ENCODE measurements around the gene EXOC6. TPM values are rescaled to one million over a fixed set of nuclear protein-coding genes. Genes with fewer than 3 reads are reported as not detected.

EXOC6 gene
- total and polyA plus RNA-seq, 8 donors: 17.5 to 24.0 (median 19.8) TPM

DNA sequence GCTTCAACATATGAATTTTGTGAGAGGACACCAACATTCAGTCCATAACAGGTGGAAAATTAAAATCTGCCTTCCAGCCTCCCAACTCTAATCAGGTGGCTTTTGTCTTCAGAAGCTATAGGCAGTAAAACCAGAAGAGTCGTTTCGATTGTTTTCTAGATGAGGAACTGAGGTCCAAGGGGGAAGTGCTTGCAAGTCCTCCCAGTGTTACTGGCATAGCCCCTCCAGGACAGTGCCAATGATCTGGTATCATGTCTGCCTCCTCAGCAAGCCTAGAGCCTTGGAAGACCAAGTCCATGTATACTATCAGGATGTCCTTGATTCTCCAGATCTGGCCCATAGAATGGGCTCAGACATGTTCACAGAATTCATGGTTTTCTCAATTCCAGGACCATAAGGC, 242.3 kb downstream of the EXOC6 start:
- Histone ChIP-seq H3K4me1 (no peaks in the 10 kb centered on the region), H3K36me3 (no peaks in the 10 kb centered on the region), H3K27me3 (no peaks in the 10 kb centered on the region), H3K27ac (no peak overlapping the region), H3K9me3 (no peaks in the 10 kb centered on the region), H3K4me3 (no peak overlapping the region)
- DNase-seq (no peak), ATAC-seq (no peak)
- intact Hi-C loops (cut with DNase I): no loop called here
- TF ChIP-seq, protein P1, sequence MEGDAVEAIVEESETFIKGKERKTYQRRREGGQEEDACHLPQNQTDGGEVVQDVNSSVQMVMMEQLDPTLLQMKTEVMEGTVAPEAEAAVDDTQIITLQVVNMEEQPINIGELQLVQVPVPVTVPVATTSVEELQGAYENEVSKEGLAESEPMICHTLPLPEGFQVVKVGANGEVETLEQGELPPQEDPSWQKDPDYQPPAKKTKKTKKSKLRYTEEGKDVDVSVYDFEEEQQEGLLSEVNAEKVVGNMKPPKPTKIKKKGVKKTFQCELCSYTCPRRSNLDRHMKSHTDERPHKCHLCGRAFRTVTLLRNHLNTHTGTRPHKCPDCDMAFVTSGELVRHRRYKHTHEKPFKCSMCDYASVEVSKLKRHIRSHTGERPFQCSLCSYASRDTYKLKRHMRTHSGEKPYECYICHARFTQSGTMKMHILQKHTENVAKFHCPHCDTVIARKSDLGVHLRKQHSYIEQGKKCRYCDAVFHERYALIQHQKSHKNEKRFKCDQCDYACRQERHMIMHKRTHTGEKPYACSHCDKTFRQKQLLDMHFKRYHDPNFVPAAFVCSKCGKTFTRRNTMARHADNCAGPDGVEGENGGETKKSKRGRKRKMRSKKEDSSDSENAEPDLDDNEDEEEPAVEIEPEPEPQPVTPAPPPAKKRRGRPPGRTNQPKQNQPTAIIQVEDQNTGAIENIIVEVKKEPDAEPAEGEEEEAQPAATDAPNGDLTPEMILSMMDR (IDR thresholded peaks at IDR 0.05): no peak

DNA sequence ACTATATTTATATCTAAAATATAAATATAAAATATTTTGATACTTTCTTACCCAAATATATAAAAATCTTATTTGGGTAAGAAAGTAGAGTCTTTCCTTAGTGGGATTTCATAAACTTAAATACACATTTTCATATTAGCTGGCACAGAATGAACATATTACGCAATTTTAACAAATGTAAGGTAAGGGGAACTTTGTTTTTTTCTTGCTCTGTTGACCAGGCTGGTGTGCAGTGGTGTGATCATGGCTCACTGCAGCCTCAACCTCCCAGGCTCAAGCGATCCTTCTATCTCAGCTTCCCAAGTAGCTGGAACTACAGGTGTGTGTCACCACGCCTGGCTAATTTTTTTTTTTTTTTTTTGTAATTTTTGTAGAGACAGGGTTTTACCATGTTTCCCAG, 243.6 kb downstream of the EXOC6 start:
- intact Hi-C loops (cut with DNase I): no loop called here
- H3K9me3 ChIP-seq: no peaks in the 10 kb centered on the region
- H3K27ac ChIP-seq: no peak overlapping the region
- no peaks in the 10 kb centered on the region for H3K4me1 ChIP-seq
- no peaks in the 10 kb centered on the region for H3K36me3 ChIP-seq
- no peak overlapping the region for H3K4me3 ChIP-seq
- no peaks in the 10 kb centered on the region for H3K27me3 ChIP-seq
- TF ChIP-seq, protein P1 (IDR thresholded peaks at IDR 0.05): no peak
- ATAC-seq: no peak
- DNase-seq: no peak

DNA sequence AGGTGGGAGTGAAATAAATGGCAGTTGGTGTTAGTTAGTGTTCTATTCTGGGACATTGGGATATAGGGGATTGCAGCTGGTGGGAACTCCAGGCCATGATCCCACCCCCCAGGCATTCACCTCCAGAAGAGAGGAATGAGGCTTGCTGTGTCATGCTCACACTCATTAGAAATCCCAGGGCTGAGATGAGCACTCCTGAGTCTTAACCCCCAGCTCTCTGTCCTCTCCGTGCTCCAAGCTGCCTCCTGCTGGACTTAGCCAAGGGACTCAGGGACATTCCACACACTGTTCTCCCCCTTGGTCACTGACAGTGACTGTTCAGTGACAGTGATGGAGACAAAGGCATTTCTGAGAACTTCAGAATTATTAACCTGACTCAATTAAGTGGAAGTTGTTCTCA, 246.9 kb downstream of the EXOC6 start:
- Histone ChIP-seq H3K4me1 (no peaks in the 10 kb centered on the region), H3K27ac (no peak overlapping the region), H3K4me3 (no peak overlapping the region), H3K36me3 (no peaks in the 10 kb centered on the region), H3K9me3 (no peaks in the 10 kb centered on the region), H3K27me3 (no peaks in the 10 kb centered on the region)
- TF ChIP-seq, protein P1 (IDR thresholded peaks at IDR 0.05): no peak
- ATAC-seq: no peak
- intact Hi-C loops (cut with DNase I): no loop called here
- DNase-seq: no peak

DNA sequence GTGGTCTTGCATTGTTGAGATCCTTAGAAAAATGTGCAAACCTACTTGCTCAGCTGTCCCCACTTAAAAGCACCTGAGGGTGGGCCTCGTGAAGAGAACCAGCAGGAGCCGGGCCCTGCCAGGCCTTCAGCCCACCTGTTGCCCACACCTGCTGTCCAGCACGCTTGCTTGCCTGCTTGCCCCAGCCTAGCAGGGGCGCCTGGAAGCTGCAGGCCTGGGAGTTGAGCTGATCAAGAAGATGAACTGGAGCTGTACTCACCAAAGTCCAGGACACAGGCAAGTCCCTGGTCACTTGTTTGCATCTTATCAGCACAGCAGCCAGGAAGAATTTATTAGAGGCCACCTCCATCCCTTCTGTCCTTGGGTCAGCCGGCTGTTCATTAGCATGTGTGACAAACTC, 248.6 kb downstream of the EXOC6 start:
- H3K36me3 ChIP-seq: no peaks in the 10 kb centered on the region
- TF ChIP-seq, protein P1 (IDR thresholded peaks at IDR 0.05): no peak
- DNase-seq: no peak
- no peak overlapping the region for H3K4me3 ChIP-seq
- no peaks in the 10 kb centered on the region for H3K4me1 ChIP-seq
- no peaks in the 10 kb centered on the region for H3K9me3 ChIP-seq
- ATAC-seq: no peak
- H3K27me3 ChIP-seq: no peaks in the 10 kb centered on the region
- H3K27ac ChIP-seq: no peak overlapping the region
- intact Hi-C loops (cut with DNase I): no loop called here

DNA sequence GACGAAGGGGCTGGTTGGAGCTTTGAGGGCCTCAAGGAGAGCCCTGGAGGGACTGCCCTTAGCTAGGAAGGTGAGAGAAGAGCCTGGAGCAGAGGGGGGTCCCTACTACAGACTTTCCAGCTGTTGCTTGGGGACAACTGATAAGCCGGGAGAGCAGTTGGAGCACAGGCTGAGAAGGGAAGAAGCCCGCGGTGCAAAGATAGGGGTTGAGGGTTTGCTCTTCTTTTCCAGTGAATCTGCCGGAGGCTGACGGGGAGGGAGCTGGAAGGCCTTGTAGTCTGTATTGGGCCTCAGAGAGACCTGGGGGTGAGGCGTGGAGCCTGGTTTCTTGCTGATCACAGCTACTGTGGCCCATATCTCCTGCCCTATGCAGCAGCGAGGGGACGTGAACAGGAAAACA, 249.1 kb downstream of the EXOC6 start:
- intact Hi-C loops (cut with DNase I): no loop called here
- no peak overlapping the region for H3K27ac ChIP-seq
- no peaks in the 10 kb centered on the region for H3K4me1 ChIP-seq
- no peaks in the 10 kb centered on the region for H3K36me3 ChIP-seq
- H3K4me3 ChIP-seq: no peak overlapping the region
- H3K27me3 ChIP-seq: no peaks in the 10 kb centered on the region
- no peaks in the 10 kb centered on the region for H3K9me3 ChIP-seq
- TF ChIP-seq, protein P1 (IDR thresholded peaks at IDR 0.05): no peak
- ATAC-seq (no peak), DNase-seq (no peak)

All from left lung (tissue), 10 donors.